Hindlimb muscle (tissue), 1 donor: ENCODE measurements around the gene CDCA5. TPM values are rescaled to one million over a fixed set of nuclear protein-coding genes. Genes with fewer than 3 reads are reported as not detected.
A peak's percentile ranks its signal among the peaks of the same experiment; 100 is the strongest.

Experiments used
- DNase-seq: peaks from one replicate; pipeline ENCODE4 v3.0.0-alpha.2; 2013
- polyA plus RNA-seq: library from polyadenylated mRNA; unstranded; fragments of 120-200 nt; gene quantifications from one replicate; pipeline ENCODE4 v1.2.1, GENCODE V29; 2013; ENCODE audit not compliant: insufficient read length

The CDCA5 gene
- polyA plus RNA-seq, 1 donor, result 11.7 TPM

- no peak for DNase-seq
Observed at GRCh38 chr11:65104628-65105027, 20.8 kb upstream of the CDCA5 start.

- no peak for DNase-seq
Observed at GRCh38 chr11:65103476-65103875, 19.6 kb upstream of the CDCA5 start.

GRCh38 chr11:65102142-65103095, 18.6 kb upstream of the CDCA5 start:
- DNase-seq, result no peak

- DNase-seq, result no peak
Observed at GRCh38 chr11:65100674-65101350, 17.0 kb upstream of the CDCA5 start.

DNA sequence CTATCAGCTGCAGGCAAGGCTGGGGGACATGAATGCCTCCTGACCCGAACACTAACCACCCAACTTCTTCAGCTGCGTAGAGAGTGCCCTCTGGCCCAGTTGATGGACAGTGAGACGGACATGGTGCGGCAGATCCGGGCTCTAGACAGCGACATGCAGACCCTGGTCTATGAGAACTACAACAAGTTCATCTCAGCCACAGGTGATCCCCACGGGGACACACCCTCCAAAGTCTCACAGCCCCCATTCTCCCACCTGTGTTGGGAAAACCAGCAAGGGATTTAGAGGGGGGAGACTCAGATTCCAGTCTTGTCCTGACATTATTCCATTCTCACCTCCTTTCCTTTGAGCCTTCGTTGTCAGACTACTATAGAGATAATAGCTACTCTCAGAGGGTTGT, 13.1 kb upstream of the CDCA5 start:
- DNase-seq, result no peak

GRCh38 chr11:65095974-65096806, 12.3 kb upstream of the CDCA5 start, which contains the start of gene VPS51:
VPS51 (plus strand) TSS chr11:65096214; CDS start chr11:65096251, 37 bp downstream.
- peak; percentile 90 for DNase-seq

DNA sequence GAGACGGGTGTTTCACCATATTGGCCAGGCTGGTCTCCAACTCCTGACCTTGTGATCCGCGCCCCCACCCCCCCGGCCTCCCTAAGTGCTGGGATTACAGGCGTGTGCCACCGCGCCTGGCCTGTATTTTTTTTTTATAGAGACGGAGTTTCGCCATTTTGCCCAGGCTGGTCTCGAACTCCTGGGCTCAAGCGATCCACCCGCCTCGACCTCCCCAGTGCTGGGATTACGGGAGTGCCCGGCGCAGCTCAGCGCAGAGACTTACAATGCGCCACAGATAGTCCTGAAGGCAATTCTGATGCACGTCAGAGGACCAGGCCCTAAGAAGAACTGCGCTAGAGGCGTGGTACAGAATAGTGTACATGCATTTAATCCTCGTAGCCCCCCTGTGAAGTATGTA, 11.6 kb upstream of the CDCA5 start:
- DNase-seq, result no peak

DNA sequence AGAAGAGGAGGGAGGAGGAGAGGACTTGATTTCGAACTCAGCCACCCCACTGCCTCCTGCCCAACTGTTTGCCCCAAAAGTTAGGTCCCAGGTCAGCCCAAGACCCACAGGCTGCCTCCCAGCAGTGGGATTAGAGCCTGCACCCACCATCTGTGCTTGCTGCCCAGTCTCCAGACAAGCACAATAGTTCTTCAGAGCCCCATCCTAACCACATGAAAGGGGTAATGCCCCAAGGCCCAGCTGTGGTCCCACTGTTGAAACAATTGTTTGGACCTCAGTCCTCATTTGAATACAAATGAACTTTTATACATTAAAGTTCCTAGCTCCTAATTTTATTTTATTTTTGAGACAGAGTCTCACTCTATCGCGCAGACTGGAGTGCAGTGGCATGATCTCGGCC, 6.8 kb upstream of the CDCA5 start:
- DNase-seq, result no peak

GRCh38 chr11:65089621-65090020, 5.8 kb upstream of the CDCA5 start:
- no peak for DNase-seq

- DNase-seq, result no peak
Observed at GRCh38 chr11:65087827-65088226, 4.0 kb upstream of the CDCA5 start.

- no peak for DNase-seq
Observed at GRCh38 chr11:65087216-65087615, 3.4 kb upstream of the CDCA5 start.

DNA sequence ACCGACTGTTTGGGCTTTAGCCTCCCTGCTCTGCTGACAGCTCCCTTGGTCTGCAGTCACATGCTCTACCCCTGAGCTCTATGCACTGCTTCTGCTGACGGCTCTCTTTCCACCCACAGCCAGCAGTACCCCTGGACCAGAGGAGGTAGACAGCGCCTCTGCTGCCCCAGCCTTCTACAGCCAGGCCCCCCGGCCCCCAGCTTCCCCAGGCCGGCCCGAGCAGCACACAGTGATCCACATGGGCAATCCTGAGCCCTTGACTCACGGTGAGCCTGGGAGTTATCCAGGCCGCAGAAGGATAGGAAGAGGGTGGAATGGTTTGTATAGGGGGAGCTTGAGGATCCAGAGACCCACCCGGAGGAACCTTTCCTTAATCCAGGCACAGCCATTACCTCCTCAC, 3.0 kb upstream of the CDCA5 start:
- DNase-seq, result no peak

DNA sequence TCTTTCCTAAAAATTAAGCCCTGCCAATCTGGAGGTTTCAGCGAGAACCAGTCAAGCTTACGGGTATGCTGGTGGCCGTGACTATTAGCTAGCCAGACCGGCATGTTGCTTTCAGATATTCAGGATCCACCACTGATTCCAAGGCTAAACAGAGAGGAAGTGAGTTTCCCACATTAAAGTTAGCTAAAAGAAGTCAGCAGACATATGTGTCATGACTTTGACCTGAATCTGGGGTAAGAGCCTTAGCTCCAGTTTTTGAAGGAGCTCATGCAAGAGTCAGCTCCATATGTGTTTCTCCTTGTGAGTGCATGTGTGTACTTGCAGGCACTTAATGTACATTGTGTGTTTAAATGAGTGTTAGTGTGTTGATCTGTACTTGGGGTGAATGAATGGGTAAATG, 1.6 kb upstream of the CDCA5 start:
- DNase-seq, result no peak

DNA sequence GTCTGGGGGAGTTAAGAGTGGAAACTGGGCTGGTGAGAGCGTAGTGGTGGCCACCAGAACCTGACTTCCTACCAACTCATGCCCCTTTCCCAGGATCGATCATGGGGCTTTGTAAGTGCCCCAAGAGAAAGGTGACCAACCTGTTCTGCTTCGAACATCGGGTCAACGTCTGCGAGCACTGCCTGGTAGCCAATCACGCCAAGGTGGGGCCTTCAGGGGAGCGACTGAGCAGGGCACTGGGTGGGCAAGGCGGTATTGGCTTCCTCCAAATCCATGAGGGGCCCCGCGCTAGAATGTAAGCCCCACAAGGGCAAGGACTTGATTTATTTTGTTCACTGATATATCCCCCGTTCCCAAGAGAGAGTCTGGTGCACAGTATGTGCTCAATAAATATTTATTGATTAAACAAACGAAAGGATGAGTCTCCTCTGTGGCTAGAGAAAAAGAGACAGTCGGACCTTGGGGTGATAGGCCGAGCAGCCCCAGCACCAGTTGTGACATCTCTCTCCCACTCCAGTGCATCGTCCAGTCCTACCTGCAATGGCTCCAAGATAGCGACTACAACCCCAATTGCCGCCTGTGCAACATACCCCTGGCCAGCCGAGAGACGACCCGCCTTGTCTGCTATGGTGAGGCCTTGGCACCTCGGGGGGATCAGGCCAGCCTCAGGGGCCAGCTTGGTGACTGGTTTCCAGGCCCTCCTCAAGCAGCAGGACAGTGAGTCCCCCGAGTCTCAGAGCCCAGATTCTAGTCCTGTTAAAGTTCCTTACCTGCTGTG, 947 bp upstream of the CDCA5 start:
- DNase-seq, result no peak

GRCh38 chr11:65083134-65083833, 556 bp downstream of the CDCA5 start:
- DNase-seq, result no peak

DNA sequence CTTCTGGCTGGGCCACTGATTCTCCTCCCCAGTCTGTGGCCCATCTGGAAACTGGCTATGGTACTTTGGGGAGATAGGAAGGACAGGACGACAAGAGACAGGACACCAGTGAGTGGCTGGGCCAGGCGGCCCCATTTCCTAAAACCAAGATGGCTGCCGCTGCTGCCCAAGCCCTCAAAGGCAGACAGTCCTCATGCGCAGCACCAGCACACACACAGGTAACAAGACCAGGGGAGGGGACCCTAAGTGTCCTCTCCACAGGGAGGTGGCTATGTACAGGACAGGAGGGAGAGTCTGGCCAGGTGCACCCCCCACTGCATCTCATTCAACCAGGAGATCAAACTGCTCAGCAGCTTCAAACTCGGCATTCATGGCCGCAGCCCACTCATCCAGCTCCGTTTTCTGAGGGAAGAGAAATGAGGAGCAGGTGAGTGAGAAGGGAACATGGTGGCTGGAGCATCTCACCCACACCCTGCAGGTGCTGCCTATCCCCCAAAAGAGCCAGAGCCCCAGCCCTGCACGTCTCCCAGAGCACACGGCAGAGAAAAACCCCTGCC, 5.0 kb downstream of the CDCA5 start:
- no peak for DNase-seq

DNA sequence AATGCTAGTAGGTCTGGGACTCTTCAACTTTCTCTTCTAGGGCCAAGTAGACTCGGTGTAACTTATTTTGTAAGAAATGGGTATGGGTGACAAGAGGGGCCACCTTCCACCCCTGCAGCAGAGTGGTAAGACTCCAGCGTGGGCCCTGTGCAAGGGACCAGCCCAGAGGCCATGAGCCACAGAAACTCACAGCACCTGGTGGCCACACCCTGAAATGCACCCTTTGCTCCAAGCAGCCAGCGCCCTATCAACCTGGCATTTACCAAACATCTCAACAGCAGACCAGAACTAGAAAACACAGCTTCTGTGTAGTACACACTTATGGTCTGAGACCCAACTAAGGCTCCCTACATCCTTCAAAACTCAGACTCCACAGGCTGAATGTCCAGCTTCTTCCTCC, 5.7 kb downstream of the CDCA5 start:
- no peak for DNase-seq

DNA sequence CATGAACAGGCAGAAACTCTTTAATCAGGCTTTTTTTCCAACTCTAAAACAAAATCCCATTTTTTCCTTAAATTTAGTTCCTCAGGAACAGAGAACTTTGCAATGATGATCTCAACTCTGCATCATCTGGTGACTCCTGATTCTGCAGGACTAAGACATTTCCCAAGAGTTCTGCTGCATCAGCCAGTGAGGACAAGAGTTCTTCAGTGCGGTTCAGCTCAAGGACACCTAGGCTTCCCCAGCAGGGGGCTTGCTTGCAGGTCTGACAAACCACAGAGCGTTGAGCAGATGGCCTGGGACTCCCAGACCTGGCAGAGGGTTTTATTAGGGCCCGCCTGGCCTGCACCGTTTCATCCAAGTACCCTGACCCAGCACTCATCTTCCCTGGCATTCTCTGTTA, 6.4 kb downstream of the CDCA5 start:
- DNase-seq, result no peak

DNA sequence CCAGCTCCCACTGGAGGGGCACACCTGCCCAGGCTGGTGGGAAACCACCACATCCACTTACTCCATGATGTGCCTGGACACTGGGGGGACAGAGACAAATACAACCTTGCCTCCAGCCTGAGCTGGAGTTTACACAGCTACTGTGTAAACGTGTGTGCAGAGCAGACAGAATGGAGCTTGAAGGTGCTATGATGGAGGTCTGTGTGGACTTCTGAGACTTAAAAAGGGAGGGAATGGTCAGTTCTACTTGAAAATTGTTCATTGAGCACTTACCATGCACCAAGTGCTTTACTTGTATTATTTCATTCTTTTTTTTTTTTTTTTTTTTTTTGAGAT, 11.2 kb downstream of the CDCA5 start:
- no peak for DNase-seq

DNA sequence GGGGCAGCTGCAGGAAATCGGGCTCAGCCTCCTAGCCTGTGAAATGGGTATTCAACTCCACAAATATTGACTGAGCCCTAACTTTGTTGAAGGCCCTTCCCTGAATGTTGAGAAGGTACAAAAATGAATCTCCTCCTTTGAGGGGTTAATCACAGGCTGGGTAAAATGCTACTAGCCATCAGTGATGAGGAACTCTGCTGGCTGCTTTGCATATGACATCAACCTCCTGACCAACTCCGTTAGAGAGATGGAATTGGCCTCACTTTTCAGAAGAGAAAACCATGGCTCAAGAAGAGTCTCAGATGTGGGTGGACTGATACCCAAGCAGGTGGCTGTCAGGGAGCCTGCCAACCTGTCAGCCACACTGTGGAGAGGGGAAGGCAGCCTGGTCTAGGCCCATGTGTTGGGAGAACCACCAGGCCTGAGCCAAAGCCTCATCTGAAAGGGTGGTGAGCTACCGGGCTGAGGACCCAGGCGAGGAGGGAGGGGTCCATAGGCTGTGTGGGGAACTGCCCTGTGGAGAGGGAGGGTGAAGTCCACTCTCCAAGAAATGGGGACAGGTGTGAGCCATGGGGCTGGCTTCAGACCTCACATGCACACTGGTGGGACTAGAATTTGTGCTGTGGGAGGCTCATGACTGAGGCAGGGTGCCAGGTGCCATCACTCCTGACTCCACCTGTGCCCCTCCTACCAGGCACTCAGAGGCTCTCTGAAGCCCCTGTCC, 11.8 kb downstream of the CDCA5 start:
- DNase-seq, result no peak

- no peak for DNase-seq
Observed at GRCh38 chr11:65069217-65069616, 14.6 kb downstream of the CDCA5 start.
